PC-3 (cell line): ENCODE data around the gene MYOZ1. TPM values are rescaled to one million over a fixed set of nuclear protein-coding genes. Genes with fewer than 3 reads are reported as not detected.

Source experiments
- ATAC-seq: fragments of 200-7000 bp; cut with Tn5 transposase; 2 replicates; pipeline ENCODE4 v1.9.1; 2020; ENCODE audit warnings: mild to moderate bottlenecking, moderate library complexity
- BruUV-seq: library from RNA; stranded (reverse); fragments of 400-500 nt; replicated peaks from 2 replicates; lab custom pipeline; 2021; lab: Mats Ljungman, UMichigan
- CTCF ChIA-PET: fragments of 300-600 bp; sonication (Branson Sonifier 250); formaldehyde crosslinking; loops from one replicate; lab custom pipeline; 2022; ENCODE audit warnings: antibody characterized with exemption; lab: Charles Lee
- POLR2A ChIA-PET: fragments of 300-600 bp; sonication (Branson Sonifier 250); formaldehyde crosslinking; loops from one replicate; lab custom pipeline; 2022; ENCODE audit warnings: antibody characterized with exemption; ENCODE audit not compliant: unreplicated experiment; lab: Charles Lee
- DNase-seq: peaks from one replicate; pipeline ENCODE4 v3.0.0-alpha.2; 2015
- H2AFZ ChIP-seq: fragments of 300-600 bp; sonication (generic); 2 replicates; pipeline ENCODE4 v1.6.0; 2016; ENCODE audit warnings: antibody characterized with exemption, low read length
- H3F3A ChIP-seq: fragments of 300-600 bp; sonication (generic); one replicate; pipeline ENCODE4 v1.6.0; 2017; ENCODE audit warnings: antibody characterized with exemption, low read length, control low read depth, mild to moderate bottlenecking; ENCODE audit not compliant: unreplicated experiment
- H3K27ac ChIP-seq: fragments of 300-600 bp; sonication (generic); 2 replicates; pipeline ENCODE4 v1.5.1; 2016; ENCODE audit warnings: mild to moderate bottlenecking, low read length
- H3K27me3 ChIP-seq: fragments of 300-600 bp; sonication (generic); 2 replicates; pipeline ENCODE4 v1.6.1; 2016; ENCODE audit warnings: low read length, mixed read lengths
- H3K36me3 ChIP-seq: fragments of 300-600 bp; sonication (generic); 2 replicates; pipeline ENCODE4 v1.6.1; 2016; ENCODE audit warnings: low read depth, mixed run types, low read length, mixed read lengths
- H3K4me1 ChIP-seq: fragments of 300-600 bp; sonication (generic); 2 replicates; pipeline ENCODE4 v1.5.1; 2016; ENCODE audit warnings: low read length; ENCODE audit not compliant: insufficient read depth
- H3K4me2 ChIP-seq: fragments of 300-600 bp; sonication (generic); 2 replicates; pipeline ENCODE4 v1.6.0; 2016; ENCODE audit warnings: low read length
- H3K4me3 ChIP-seq: fragments of 300-600 bp; sonication (generic); 2 replicates; pipeline ENCODE4 v1.5.1; 2016; ENCODE audit warnings: mild to moderate bottlenecking, low read length, mixed read lengths
- H3K79me2 ChIP-seq: fragments of 300-600 bp; sonication (generic); 2 replicates; pipeline ENCODE4 v1.6.1; 2017; ENCODE audit warnings: low read length, mixed read lengths
- H3K9ac ChIP-seq: fragments of 300-600 bp; sonication (generic); 2 replicates; pipeline ENCODE4 v1.6.0; 2016; ENCODE audit warnings: mild to moderate bottlenecking, low read length
- H3K9me2 ChIP-seq: fragments of 300-600 bp; sonication (generic); replicated peaks from 2 replicates; pipeline ENCODE4 v1.6.1; 2016; ENCODE audit warnings: mixed run types, low read length, mixed read lengths
- H3K9me3 ChIP-seq: fragments of 300-600 bp; sonication (generic); 2 replicates; pipeline ENCODE4 v1.6.1; 2016; ENCODE audit warnings: low read length, mixed read lengths
- H4K20me1 ChIP-seq: fragments of 300-600 bp; sonication (generic); 2 replicates; pipeline ENCODE4 v1.6.1; 2016; ENCODE audit warnings: low read length, mixed read lengths
- EZH2 ChIP-seq: fragments of 300-600 bp; sonication (generic); IDR thresholded peaks from one replicate; pipeline ENCODE4 v1.6.1; 2017; ENCODE audit warnings: antibody characterized with exemption, mild to moderate bottlenecking, low read length; ENCODE audit not compliant: unreplicated experiment
- EZH2phosphoT487 ChIP-seq: fragments of 300-600 bp; sonication (generic); IDR thresholded peaks from 2 replicates; pipeline ENCODE4 v1.6.1; 2018; ENCODE audit warnings: mild to moderate bottlenecking, antibody characterized with exemption, low read length, borderline replicate concordance
- intact Hi-C: fragments of 100-400 bp; cut with micrococcal nuclease; formaldehyde crosslinking; loops from 2 replicates; pipeline ENCODE4 v1.9.0; 2023
- total RNA-seq: library from RNA; depleted of rRNA; stranded (reverse); fragments of >200 nt; gene quantifications from 2 replicates; pipeline ENCODE4 v1.2.3, GENCODE V29; 2014
- TF ChIP-seq, protein P1 (sequence below): fragments of 300-600 bp; sonication (generic); conservative IDR thresholded peaks from 2 replicates; pipeline ENCODE4 v1.5.1; 2017; ENCODE audit warnings: antibody characterized with exemption, low read depth, mild to moderate bottlenecking, low read length

MYOZ1 gene
- total RNA-seq, 1 experiment from 2014 or later, result not detected

DNA sequence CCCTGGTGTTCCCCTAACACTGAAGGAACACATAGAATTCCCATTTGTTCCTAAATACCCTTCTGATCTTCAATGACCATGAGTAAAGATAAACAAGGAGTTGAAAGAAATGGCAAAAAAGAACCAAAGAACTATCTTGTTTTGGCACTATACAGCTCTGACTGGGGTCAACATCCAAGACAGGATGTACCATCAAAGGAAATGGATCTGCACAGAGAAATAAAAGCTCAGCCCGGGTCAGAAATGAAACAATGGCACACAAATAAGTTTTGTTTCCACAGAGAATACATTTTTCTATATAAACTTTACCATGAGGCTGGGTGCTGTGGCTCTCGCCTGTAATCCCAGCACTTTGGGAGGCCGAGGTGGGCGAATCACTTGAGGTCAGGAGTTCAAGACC lies 32.2 kb downstream of the MYOZ1 start:
- no peaks in the 10 kb centered on the region for H3K36me3 ChIP-seq
- no peak overlapping the region for H3K4me3 ChIP-seq
- BruUV-seq, result no TSS peak
- TF ChIP-seq EZH2 (no peak), EZH2phosphoT487 (no peak)
- TF ChIP-seq, protein P1, sequence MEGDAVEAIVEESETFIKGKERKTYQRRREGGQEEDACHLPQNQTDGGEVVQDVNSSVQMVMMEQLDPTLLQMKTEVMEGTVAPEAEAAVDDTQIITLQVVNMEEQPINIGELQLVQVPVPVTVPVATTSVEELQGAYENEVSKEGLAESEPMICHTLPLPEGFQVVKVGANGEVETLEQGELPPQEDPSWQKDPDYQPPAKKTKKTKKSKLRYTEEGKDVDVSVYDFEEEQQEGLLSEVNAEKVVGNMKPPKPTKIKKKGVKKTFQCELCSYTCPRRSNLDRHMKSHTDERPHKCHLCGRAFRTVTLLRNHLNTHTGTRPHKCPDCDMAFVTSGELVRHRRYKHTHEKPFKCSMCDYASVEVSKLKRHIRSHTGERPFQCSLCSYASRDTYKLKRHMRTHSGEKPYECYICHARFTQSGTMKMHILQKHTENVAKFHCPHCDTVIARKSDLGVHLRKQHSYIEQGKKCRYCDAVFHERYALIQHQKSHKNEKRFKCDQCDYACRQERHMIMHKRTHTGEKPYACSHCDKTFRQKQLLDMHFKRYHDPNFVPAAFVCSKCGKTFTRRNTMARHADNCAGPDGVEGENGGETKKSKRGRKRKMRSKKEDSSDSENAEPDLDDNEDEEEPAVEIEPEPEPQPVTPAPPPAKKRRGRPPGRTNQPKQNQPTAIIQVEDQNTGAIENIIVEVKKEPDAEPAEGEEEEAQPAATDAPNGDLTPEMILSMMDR, result no peak
- H4K20me1 ChIP-seq, result no peaks in the 10 kb centered on the region
- H3K9ac ChIP-seq, result no peak overlapping the region
- ATAC-seq (no peak), DNase-seq (no peak)
- H3K27ac ChIP-seq, result no peak overlapping the region
- H3K9me3 ChIP-seq, result no peaks in the 10 kb centered on the region
- no peaks in the 10 kb centered on the region for H3F3A ChIP-seq
- no peak overlapping the region for H2AFZ ChIP-seq
- ChIA-PET POLR2A (no interaction called here), CTCF (no interaction called here)
- intact Hi-C loops, result no loop called here
- H3K4me2 ChIP-seq, result no peak overlapping the region
- no peaks in the 10 kb centered on the region for H3K27me3 ChIP-seq
- H3K79me2 ChIP-seq, result no peaks in the 10 kb centered on the region
- H3K4me1 ChIP-seq, result no peaks in the 10 kb centered on the region
- H3K9me2 ChIP-seq, result no peaks in the 10 kb centered on the region

DNA sequence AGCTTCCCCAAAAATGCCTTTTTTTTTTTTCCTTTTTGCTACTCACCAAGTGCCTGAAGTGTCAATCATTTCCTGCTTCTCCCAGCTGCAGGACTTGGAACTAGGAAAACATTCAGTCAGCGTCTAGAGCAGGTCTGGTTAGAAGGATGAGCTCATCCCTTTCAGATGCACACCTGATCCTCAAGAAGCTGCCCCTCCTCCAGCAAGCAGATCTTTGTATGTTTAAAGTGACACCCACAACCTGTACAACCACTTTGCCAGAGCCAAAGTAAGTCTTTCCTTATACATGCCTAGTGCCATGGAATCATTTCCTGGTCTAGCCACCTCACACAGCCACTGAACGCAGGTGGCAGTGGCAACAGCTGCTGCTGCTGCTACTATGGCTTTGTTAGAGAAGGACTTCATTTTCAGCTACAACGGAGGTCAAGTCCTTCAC lies 39.8 kb downstream of the MYOZ1 start:
- H3K9ac ChIP-seq, result 0 out of 2 replicates have a peak overlapping the region, but pooled peaks have one; percentile 2
- peaks cover 26% of the 10 kb centered on the region for H3K4me1 ChIP-seq
- H3K9me3 ChIP-seq, result no peaks in the 10 kb centered on the region
- H3K9me2 ChIP-seq, result no peaks in the 10 kb centered on the region
- intact Hi-C loops, result loop anchor here (1.0 kb wide), 4 partner anchors 9 to 24 kb away; no protein-coding TSS in a partner anchor
- H3K4me2 ChIP-seq, result peak overlapping the region; percentile 51
- H3K27ac ChIP-seq, result peak overlapping the region; percentile 53
- ChIA-PET POLR2A (interaction anchor here (0.6 to 1.6 kb wide), 8 partner anchors 10 to 541 kb away, joined by 3 to 25 read pairs (median 8); partner anchors contain the start of genes PPP3CB and USP54), CTCF (interaction anchor here (0.6 to 1.5 kb wide), 8 partner anchors 11 to 72 kb away, joined by 4 to 10 read pairs (median 7); partner anchors contain the start of gene USP54)
- H3K79me2 ChIP-seq, result 0 out of 2 replicates have a peak, but pooled peaks cover 5% of the 10 kb centered on the region
- no peaks in the 10 kb centered on the region for H3K36me3 ChIP-seq
- no TSS peak for BruUV-seq
- no peaks in the 10 kb centered on the region for H4K20me1 ChIP-seq
- H2AFZ ChIP-seq, result peak overlapping the region; percentile 48
- H3K27me3 ChIP-seq, result no peaks in the 10 kb centered on the region
- ATAC-seq, result peak; percentile 97
- DNase-seq, result peak; percentile 100
- H3K4me3 ChIP-seq, result peak overlapping the region; percentile 5; the same call in 1 of the 2 replicates
- peaks cover 10% of the 10 kb centered on the region for H3F3A ChIP-seq
- TF ChIP-seq, protein P1, result no peak
- TF ChIP-seq EZH2phosphoT487, result no peak

DNA sequence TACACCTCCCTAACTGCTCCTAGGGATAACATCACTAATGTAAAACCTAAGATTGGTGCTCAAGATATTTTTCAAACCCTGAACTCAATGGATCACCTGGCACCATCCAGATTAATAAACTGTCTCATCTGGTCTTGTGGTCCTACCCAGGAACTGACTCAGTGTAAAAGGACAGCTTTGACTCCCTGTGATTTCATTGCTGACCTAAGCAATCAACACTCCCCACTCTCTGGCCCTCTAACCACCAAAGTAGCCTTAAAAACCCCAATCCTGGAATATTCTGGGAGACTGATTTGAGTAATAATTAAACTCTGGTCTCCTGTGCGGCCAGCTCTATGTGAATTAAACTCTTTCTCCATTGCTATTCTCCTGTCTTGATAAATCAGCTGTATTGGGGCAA lies 43.9 kb downstream of the MYOZ1 start:
- ATAC-seq (peak; percentile 39), DNase-seq (peak; percentile 72)
- peaks cover 31% of the 10 kb centered on the region for H3K4me1 ChIP-seq
- 0 out of 2 replicates have a peak, but pooled peaks cover 5% of the 10 kb centered on the region for H3K79me2 ChIP-seq
- CTCF ChIA-PET, result interaction anchor here (0.7 kb wide), 1 partner anchor 16 kb away, joined by 3 read pairs; no protein-coding TSS in a partner anchor
- no peak overlapping the region for H2AFZ ChIP-seq
- POLR2A ChIA-PET, result no interaction called here
- peaks cover 16% of the 10 kb centered on the region for H3F3A ChIP-seq
- no peak overlapping the region for H3K9ac ChIP-seq
- H3K4me2 ChIP-seq, result no peak overlapping the region
- no peaks in the 10 kb centered on the region for H3K27me3 ChIP-seq
- no TSS peak for BruUV-seq
- TF ChIP-seq, protein P1, result no peak
- no peak for TF ChIP-seq EZH2phosphoT487
- no peak for TF ChIP-seq EZH2
- no peak overlapping the region for H3K4me3 ChIP-seq
- H3K9me2 ChIP-seq, result no peaks in the 10 kb centered on the region
- no peaks in the 10 kb centered on the region for H3K36me3 ChIP-seq
- H4K20me1 ChIP-seq, result no peaks in the 10 kb centered on the region
- intact Hi-C loops, result no loop called here
- 0 out of 2 replicates have a peak overlapping the region, but pooled peaks have one; percentile 0 for H3K27ac ChIP-seq
- H3K9me3 ChIP-seq, result no peaks in the 10 kb centered on the region
